ENCODE measurements around the gene BMPER.

BMPER gene

GRCh38 chr7:33950047-33950714 lies 44.8 kb downstream of the BMPER start:
- no peak for ATAC-seq
- TF ChIP-seq ZNF565 (CRISPR knock-in tag; conservative IDR thresholded peaks at IDR 0.05; ENCODE audit: low read depth) (no peak), RARB (CRISPR knock-in tag; IDR thresholded peaks at IDR 0.05) (no peak), ZFP3 (CRISPR knock-in tag; IDR thresholded peaks at IDR 0.05) (no peak), ISL1 (CRISPR knock-in tag; IDR thresholded peaks at IDR 0.05) (no peak), TOX (CRISPR knock-in tag; IDR thresholded peaks at IDR 0.05; ENCODE audit: borderline replicate concordance) (no peak), TCF4 (CRISPR knock-in tag; IDR thresholded peaks at IDR 0.05; ENCODE audit: borderline replicate concordance) (no peak), ZNF70 (CRISPR knock-in tag; IDR thresholded peaks at IDR 0.05) (no peak), PPARA (CRISPR knock-in tag; IDR thresholded peaks at IDR 0.05; ENCODE audit: borderline replicate concordance) (no peak), ARNTL (CRISPR knock-in tag; IDR thresholded peaks at IDR 0.05; ENCODE audit: borderline replicate concordance, low read depth) (no peak), SNAI2 (CRISPR knock-in tag; IDR thresholded peaks at IDR 0.05) (no peak), ZNF8 (CRISPR knock-in tag; IDR thresholded peaks at IDR 0.05) (no peak), ZFP30 (CRISPR knock-in tag; IDR thresholded peaks at IDR 0.05) (no peak), BACH2 (CRISPR knock-in tag; IDR thresholded peaks at IDR 0.05; ENCODE audit: borderline replicate concordance) (no peak), GLIS3 (CRISPR knock-in tag; IDR thresholded peaks at IDR 0.05) (no peak), OSR1 (CRISPR knock-in tag; IDR thresholded peaks at IDR 0.05) (no peak), CSDC2 (CRISPR knock-in tag; IDR thresholded peaks at IDR 0.05) (no peak), ESRRG (CRISPR knock-in tag; IDR thresholded peaks at IDR 0.05) (no peak), ZC3H10 (CRISPR knock-in tag; IDR thresholded peaks at IDR 0.05) (no peak)
- TF ChIP-seq, protein P1, sequence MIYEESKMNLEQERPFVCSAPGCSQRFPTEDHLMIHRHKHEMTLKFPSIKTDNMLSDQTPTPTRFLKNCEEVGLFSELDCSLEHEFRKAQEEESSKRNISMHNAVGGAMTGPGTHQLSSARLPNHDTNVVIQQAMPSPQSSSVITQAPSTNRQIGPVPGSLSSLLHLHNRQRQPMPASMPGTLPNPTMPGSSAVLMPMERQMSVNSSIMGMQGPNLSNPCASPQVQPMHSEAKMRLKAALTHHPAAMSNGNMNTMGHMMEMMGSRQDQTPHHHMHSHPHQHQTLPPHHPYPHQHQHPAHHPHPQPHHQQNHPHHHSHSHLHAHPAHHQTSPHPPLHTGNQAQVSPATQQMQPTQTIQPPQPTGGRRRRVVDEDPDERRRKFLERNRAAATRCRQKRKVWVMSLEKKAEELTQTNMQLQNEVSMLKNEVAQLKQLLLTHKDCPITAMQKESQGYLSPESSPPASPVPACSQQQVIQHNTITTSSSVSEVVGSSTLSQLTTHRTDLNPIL (CRISPR knock-in tag; IDR thresholded peaks at IDR 0.05; ENCODE audit: low read depth): no peak
- TF ChIP-seq, protein P2, sequence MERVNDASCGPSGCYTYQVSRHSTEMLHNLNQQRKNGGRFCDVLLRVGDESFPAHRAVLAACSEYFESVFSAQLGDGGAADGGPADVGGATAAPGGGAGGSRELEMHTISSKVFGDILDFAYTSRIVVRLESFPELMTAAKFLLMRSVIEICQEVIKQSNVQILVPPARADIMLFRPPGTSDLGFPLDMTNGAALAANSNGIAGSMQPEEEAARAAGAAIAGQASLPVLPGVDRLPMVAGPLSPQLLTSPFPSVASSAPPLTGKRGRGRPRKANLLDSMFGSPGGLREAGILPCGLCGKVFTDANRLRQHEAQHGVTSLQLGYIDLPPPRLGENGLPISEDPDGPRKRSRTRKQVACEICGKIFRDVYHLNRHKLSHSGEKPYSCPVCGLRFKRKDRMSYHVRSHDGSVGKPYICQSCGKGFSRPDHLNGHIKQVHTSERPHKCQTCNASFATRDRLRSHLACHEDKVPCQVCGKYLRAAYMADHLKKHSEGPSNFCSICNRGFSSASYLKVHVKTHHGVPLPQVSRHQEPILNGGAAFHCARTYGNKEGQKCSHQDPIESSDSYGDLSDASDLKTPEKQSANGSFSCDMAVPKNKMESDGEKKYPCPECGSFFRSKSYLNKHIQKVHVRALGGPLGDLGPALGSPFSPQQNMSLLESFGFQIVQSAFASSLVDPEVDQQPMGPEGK (CRISPR knock-in tag; IDR thresholded peaks at IDR 0.05; ENCODE audit: borderline replicate concordance): no peak

DNA sequence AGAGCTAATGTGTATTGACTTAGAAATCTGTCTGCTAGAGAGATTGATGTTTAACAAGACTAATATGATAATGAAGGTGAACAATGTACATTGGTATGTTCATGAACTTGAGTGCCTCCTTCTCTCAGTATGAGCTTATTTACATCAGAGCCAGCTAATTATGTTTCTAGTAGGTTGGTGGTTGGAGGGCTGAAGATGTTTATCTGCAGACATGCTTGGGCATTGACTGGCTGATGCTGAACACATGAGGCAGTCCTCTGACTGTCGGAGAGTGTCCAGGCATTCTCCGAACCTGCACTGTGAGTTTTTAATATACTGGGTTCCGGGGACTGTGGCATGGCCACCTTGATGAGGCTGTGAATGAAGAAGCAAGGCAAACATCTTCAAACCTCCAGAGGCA lies 47.5 kb downstream of the BMPER start:
- TF ChIP-seq SNAI2 (CRISPR knock-in tag; IDR thresholded peaks at IDR 0.05) (0 out of 2 replicates have a peak, but pooled peaks have one; percentile 53), CSDC2 (CRISPR knock-in tag; IDR thresholded peaks at IDR 0.05) (0 out of 2 replicates have a peak, but pooled peaks have one; percentile 56), ISL1 (CRISPR knock-in tag; IDR thresholded peaks at IDR 0.05) (peak; percentile 65), ZNF565 (CRISPR knock-in tag; conservative IDR thresholded peaks at IDR 0.05; ENCODE audit: low read depth) (no peak), ZNF8 (CRISPR knock-in tag; IDR thresholded peaks at IDR 0.05) (no peak), ZFP3 (CRISPR knock-in tag; IDR thresholded peaks at IDR 0.05) (peak; percentile 64; the same call in 1 of the 2 replicates)
- peak; percentile 88 for ATAC-seq

- no peak for TF ChIP-seq POU6F1 (CRISPR knock-in tag; IDR thresholded peaks at IDR 0.05; ENCODE audit: borderline replicate concordance, low read depth)
- TF ChIP-seq ISL1 (CRISPR knock-in tag; IDR thresholded peaks at IDR 0.05): no peak
- no peak for TF ChIP-seq TCF4 (CRISPR knock-in tag; IDR thresholded peaks at IDR 0.05; ENCODE audit: borderline replicate concordance)
- TF ChIP-seq RARB (CRISPR knock-in tag; IDR thresholded peaks at IDR 0.05): no peak
- no peak for TF ChIP-seq ZFP30 (CRISPR knock-in tag; IDR thresholded peaks at IDR 0.05)
- TF ChIP-seq TOX (CRISPR knock-in tag; IDR thresholded peaks at IDR 0.05; ENCODE audit: borderline replicate concordance): no peak
- TF ChIP-seq, protein P2 (CRISPR knock-in tag; IDR thresholded peaks at IDR 0.05; ENCODE audit: borderline replicate concordance): no peak
- TF ChIP-seq, protein P1 (CRISPR knock-in tag; IDR thresholded peaks at IDR 0.05; ENCODE audit: low read depth): no peak
- ATAC-seq: no peak
Observed at GRCh38 chr7:33958104-33958503, 52.8 kb downstream of the BMPER start.

All from SK-N-SH treated with all-trans-retinoic acid at 6 μM for 48 hours (cell line).